ENCODE measurements around the gene AKAP14. TPM values are rescaled to one million over a fixed set of nuclear protein-coding genes. Genes with fewer than 3 reads are reported as not detected.

AKAP14 gene
- total and polyA plus RNA-seq, 2 of the 8 experiments (the other 6 are each of a cell fraction or from before 2014, with no cell fraction given) = 0.79 to 1.3 TPM

- TF ChIP-seq CHD7 (IDR thresholded peaks at IDR 0.05; ENCODE audit: insufficient replicate concordance, low read length) (no peak), SUZ12 (IDR thresholded peaks at IDR 0.05; ENCODE audit: low read length) (no peak), HDAC2 (IDR thresholded peaks at IDR 0.05; ENCODE audit: borderline replicate concordance in 1 of 2, low read depth in 2 of 2, low read length in 2 of 2) (no peak), SP2 (IDR thresholded peaks at IDR 0.05; ENCODE audit: low read length) (no peak), RNF2 (IDR thresholded peaks at IDR 0.05; ENCODE audit: borderline replicate concordance, low read depth, low read length, missing control alignments, poor library complexity, severe bottlenecking) (no peak), PHF8 (conservative IDR thresholded peaks at IDR 0.05; ENCODE audit: low read depth, low read length) (peak; percentile 68), SP1 (IDR thresholded peaks at IDR 0.05; ENCODE audit: low read depth, low read length) (peak; percentile 72), CHD2 (IDR thresholded peaks at IDR 0.05; ENCODE audit: low read length) (peak; percentile 86), EGR1 (IDR thresholded peaks at IDR 0.05; ENCODE audit: borderline replicate concordance, low read depth, low read length) (no peak)
Measured at GRCh38 chrX:119943185-119943988, 47.7 kb downstream of the AKAP14 start, which contains the start of gene NKAP (continued).
